ENCODE data around the gene TPSAB1. TPM values are rescaled to one million over a fixed set of nuclear protein-coding genes. Genes with fewer than 3 reads are reported as not detected.
A peak's percentile ranks its signal among the peaks of the same experiment; 100 is the strongest.

TPSAB1 gene
- total and polyA plus RNA-seq, 4 donors, result 0.23 to 10.8 (median 1.2) TPM

DNA sequence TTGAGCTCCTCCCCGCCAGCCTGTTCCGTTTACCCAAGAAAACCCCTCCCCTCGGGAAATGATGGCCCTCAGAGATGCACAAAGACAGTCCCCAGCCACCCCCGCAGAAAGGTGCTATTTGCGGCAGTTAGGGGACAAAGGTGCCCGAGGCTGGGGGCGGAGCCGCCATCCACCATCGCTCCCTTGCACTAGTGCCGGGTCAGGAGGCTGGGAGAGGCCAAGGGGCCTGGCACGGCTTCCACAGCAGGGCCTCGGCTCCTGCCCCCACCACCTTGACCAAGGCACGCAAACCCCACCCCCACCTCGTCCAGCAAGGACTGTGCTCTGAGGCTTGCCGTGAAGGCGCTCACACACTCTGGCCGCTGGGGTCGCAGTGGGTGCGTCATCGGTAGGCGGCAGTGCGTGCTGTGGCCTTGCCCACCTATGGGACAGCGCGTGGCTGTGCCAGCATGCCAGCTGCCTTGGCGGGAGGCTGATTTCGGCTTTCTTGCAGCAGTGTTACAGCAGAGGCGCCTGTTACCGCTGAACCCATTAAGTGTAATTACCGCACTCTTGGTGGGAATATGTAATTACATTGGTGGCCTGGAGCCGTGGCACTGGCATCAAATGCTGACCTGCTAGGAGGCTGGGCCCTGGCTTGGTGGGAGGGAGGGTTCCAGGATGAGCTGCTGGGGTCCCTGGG is 47.2 kb upstream of the TPSAB1 start:
- Histone ChIP-seq H3K4me1 (ENCODE audit: control insufficient read depth in 4 of 4, insufficient read depth in 4 of 4, low read length in 3 of 4) (peaks cover 30 to 59% (median 45%) of the 10 kb centered on the region in 4 donors), H3K27me3 (ENCODE audit: control insufficient read depth in 4 of 4, insufficient read depth in 4 of 4, low read length in 3 of 4) (no peaks in the 10 kb centered on the region), H3K36me3 (ENCODE audit: control insufficient read depth in 4 of 4, insufficient read depth in 3 of 4, low read depth in 1 of 4, low read length in 3 of 4) (no peaks in the 10 kb centered on the region), H3K9me3 (ENCODE audit: control insufficient read depth in 4 of 4, low read length in 3 of 4) (no peaks in the 10 kb centered on the region), H3K4me3 (ENCODE audit: low read depth in 1 of 3, low read length in 3 of 3) (no peak overlapping the region), H3K9ac (ENCODE audit: low read depth in 1 of 2, low read length in 2 of 2) (no peak overlapping the region), H3K27ac (ENCODE audit: low read depth in 1 of 2, low read length in 2 of 2) (peak overlapping the region; percentile 59 to 82)
- TF ChIP-seq RAD21 (IDR thresholded peaks at IDR 0.05), result peak in 1 of 2 donors; percentile 48
- peak in 1 of 2 donors; percentile 80 for TF ChIP-seq JUND (IDR thresholded peaks at IDR 0.05)
- TF ChIP-seq YY1 (IDR thresholded peaks at IDR 0.05), result peak; percentile 62
- TF ChIP-seq, protein P1, sequence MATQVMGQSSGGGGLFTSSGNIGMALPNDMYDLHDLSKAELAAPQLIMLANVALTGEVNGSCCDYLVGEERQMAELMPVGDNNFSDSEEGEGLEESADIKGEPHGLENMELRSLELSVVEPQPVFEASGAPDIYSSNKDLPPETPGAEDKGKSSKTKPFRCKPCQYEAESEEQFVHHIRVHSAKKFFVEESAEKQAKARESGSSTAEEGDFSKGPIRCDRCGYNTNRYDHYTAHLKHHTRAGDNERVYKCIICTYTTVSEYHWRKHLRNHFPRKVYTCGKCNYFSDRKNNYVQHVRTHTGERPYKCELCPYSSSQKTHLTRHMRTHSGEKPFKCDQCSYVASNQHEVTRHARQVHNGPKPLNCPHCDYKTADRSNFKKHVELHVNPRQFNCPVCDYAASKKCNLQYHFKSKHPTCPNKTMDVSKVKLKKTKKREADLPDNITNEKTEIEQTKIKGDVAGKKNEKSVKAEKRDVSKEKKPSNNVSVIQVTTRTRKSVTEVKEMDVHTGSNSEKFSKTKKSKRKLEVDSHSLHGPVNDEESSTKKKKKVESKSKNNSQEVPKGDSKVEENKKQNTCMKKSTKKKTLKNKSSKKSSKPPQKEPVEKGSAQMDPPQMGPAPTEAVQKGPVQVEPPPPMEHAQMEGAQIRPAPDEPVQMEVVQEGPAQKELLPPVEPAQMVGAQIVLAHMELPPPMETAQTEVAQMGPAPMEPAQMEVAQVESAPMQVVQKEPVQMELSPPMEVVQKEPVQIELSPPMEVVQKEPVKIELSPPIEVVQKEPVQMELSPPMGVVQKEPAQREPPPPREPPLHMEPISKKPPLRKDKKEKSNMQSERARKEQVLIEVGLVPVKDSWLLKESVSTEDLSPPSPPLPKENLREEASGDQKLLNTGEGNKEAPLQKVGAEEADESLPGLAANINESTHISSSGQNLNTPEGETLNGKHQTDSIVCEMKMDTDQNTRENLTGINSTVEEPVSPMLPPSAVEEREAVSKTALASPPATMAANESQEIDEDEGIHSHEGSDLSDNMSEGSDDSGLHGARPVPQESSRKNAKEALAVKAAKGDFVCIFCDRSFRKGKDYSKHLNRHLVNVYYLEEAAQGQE (IDR thresholded peaks at IDR 0.05), result peak; percentile 52
- peak in 1 of 2 donors; percentile 96 for TF ChIP-seq EGR1 (IDR thresholded peaks at IDR 0.05; ENCODE audit: low read depth in 2 of 2)
- TF ChIP-seq HNF4A (conservative IDR thresholded peaks at IDR 0.05), result no peak
- TF ChIP-seq FOXA1 (IDR thresholded peaks at IDR 0.05), result no peak
- peak in 1 of 2 donors; percentile 73 for TF ChIP-seq RXRA (IDR thresholded peaks at IDR 0.05)
- WGBS, result 24% methylated on average over 30 of the region's 30 CpGs
- no peak for DNase-seq (ENCODE audit: low spot score)

DNA sequence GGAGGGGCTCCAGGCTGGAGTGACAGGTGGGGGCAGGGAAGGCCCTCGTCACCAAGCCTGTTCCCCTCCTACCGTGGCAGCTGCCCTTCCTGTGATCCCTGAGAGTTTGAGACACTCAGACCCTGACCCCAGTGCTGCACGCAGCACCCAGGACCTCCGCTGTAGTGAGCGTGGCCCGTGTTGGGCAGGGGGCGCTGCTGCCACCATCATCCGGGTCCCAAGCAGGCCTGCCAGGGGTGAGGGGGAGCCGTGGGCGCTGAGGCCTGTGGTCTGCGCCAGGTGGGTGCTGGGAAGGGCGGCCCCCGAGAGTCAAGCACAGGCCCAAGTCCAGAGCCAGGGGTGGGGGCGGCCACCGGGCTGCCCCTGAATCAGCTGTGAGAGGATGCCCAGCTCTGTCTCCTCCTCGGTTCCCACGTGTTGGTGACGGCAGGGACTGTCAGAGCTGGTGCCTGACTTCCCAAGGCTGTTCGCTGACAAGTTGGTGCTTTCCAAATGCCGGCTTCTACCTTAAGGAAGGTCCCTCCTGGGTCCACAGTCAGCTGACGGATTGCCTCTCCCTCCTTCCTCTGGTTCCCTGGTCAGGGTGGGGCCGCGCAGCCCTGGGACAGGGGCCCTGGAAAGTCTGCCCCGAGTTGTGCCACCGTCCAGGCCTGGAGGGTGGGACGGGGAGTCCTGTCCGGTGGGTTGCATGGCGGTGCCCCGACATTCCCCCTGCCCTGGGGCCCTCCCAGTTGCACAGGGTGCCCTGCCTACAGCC is 46.5 kb upstream of the TPSAB1 start:
- no peak overlapping the region for H3K4me3 ChIP-seq (ENCODE audit: low read depth in 1 of 3, low read length in 3 of 3)
- no peaks in the 10 kb centered on the region for H3K9me3 ChIP-seq (ENCODE audit: control insufficient read depth in 4 of 4, low read length in 3 of 4)
- H3K27ac ChIP-seq (ENCODE audit: low read depth in 1 of 2, low read length in 2 of 2), result peak overlapping the region; percentile 59 to 82
- peaks cover 30 to 56% (median 44%) of the 10 kb centered on the region in 4 donors for H3K4me1 ChIP-seq (ENCODE audit: control insufficient read depth in 4 of 4, insufficient read depth in 4 of 4, low read length in 3 of 4)
- no peak overlapping the region for H3K9ac ChIP-seq (ENCODE audit: low read depth in 1 of 2, low read length in 2 of 2)
- no peak for DNase-seq (ENCODE audit: low spot score)
- no peaks in the 10 kb centered on the region for H3K27me3 ChIP-seq (ENCODE audit: control insufficient read depth in 4 of 4, insufficient read depth in 4 of 4, low read length in 3 of 4)
- no peak for TF ChIP-seq TAF1 (conservative IDR thresholded peaks at IDR 0.05)
- no peak for TF ChIP-seq RXRA (IDR thresholded peaks at IDR 0.05)
- TF ChIP-seq, protein P2, sequence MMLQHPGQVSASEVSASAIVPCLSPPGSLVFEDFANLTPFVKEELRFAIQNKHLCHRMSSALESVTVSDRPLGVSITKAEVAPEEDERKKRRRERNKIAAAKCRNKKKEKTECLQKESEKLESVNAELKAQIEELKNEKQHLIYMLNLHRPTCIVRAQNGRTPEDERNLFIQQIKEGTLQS (IDR thresholded peaks at IDR 0.05), result no peak
- TF ChIP-seq, protein P3, sequence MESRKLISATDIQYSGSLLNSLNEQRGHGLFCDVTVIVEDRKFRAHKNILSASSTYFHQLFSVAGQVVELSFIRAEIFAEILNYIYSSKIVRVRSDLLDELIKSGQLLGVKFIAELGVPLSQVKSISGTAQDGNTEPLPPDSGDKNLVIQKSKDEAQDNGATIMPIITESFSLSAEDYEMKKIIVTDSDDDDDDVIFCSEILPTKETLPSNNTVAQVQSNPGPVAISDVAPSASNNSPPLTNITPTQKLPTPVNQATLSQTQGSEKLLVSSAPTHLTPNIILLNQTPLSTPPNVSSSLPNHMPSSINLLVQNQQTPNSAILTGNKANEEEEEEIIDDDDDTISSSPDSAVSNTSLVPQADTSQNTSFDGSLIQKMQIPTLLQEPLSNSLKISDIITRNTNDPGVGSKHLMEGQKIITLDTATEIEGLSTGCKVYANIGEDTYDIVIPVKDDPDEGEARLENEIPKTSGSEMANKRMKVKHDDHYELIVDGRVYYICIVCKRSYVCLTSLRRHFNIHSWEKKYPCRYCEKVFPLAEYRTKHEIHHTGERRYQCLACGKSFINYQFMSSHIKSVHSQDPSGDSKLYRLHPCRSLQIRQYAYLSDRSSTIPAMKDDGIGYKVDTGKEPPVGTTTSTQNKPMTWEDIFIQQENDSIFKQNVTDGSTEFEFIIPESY (IDR thresholded peaks at IDR 0.05), result no peak
- no peak for TF ChIP-seq FOXA2 (IDR thresholded peaks at IDR 0.05)
- no peak for TF ChIP-seq SP1 (IDR thresholded peaks at IDR 0.05)
- TF ChIP-seq, protein P4, sequence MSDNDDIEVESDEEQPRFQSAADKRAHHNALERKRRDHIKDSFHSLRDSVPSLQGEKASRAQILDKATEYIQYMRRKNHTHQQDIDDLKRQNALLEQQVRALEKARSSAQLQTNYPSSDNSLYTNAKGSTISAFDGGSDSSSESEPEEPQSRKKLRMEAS (IDR thresholded peaks at IDR 0.05), result no peak
- no peak for TF ChIP-seq NR2F2 (IDR thresholded peaks at IDR 0.05)
- TF ChIP-seq HNF4A (conservative IDR thresholded peaks at IDR 0.05), result no peak
- no peak for TF ChIP-seq GABPA (IDR thresholded peaks at IDR 0.05 in 1 of 2, conservative IDR thresholded peaks at IDR 0.05 in 1 of 2)
- no peaks in the 10 kb centered on the region for H3K36me3 ChIP-seq (ENCODE audit: control insufficient read depth in 4 of 4, insufficient read depth in 3 of 4, low read depth in 1 of 4, low read length in 3 of 4)
- WGBS, result 66% methylated on average over 29 of the region's 29 CpGs
